Adrenal gland (tissue), 5 donors: ENCODE data around the gene NT5C2.

Source experiments
- CTCF ChIP-seq, 6 experiments: fragments of 450-650 bp in 4 of 6; fragments of 200-600 bp in 2 of 6; sonication (generic) in 1 of 6; IDR thresholded peaks; 1 replicate in 5 of 6; 2 replicates in 1 of 6; pipeline versions ENCODE4 v1.5.1 to v1.8.0; 2016 to 2021; ENCODE audit warnings: antibody characterized with exemption in 6 of 6, mild to moderate bottlenecking in 2 of 6, moderate library complexity in 1 of 6
- POLR2A ChIP-seq, 2 donors: fragments of 450-650 bp; IDR thresholded peaks; one replicate each; pipeline ENCODE4 v1.6.1; 2017; ENCODE audit warnings: antibody characterized with exemption in 2 of 2, mild to moderate bottlenecking in 2 of 2, moderate library complexity in 1 of 2
- donor health status: DM: no; HTN: no; CAD: no.

DNA sequence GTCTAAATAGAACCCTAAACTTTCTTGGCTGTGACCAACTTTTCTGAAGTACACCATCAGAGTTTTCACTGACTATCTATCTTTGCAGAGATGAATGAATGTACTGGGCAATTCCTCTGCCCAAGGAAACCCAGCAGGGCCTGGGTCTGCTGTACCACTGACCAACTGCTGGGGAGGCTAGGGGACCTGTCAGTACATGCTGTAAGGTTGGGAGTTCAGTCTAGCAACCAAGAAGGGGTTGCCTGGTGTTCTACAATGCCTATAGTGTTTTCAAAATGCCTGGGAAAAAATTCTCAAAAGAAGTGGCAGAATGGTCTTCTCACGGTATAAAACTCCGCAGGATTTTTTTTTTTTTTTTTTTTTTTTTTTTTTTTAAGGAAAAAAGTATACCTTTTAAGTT, 106.3 kb downstream of the NT5C2 start:
- no peak for TF ChIP-seq CTCF (IDR thresholded peaks at IDR 0.05)
- no peak for TF ChIP-seq POLR2A (IDR thresholded peaks at IDR 0.05)
